Gastroesophageal sphincter (tissue), 3 donors: ENCODE data around the gene NLRC3.

ENCODE experiments used
- POLR2A ChIP-seq, 2 donors: fragments of 450-650 bp; IDR thresholded peaks; one replicate each; pipeline ENCODE4 v1.6.1; 2017; ENCODE audit warnings: antibody characterized with exemption in 2 of 2, mild to moderate bottlenecking in 2 of 2, moderate library complexity in 1 of 2
- POLR2AphosphoS5 ChIP-seq: sonication (generic); formaldehyde crosslinking; IDR thresholded peaks from one replicate; pipeline ENCODE4 v1.6.1; 2017; ENCODE audit warnings: antibody characterized with exemption
- TF ChIP-seq, protein P1 (sequence below), 4 experiments: fragments of 200-600 bp in 2 of 4; fragments of 450-650 bp in 2 of 4; sonication (generic) in 1 of 4; IDR thresholded peaks; one replicate each; pipeline ENCODE4 v1.5.1; 2017 to 2019; ENCODE audit warnings: antibody characterized with exemption in 4 of 4, mild to moderate bottlenecking in 2 of 4, moderate library complexity in 2 of 4

GRCh38 chr16:3566990-3567389, 10.2 kb downstream of the NLRC3 start:
- TF ChIP-seq POLR2AphosphoS5 (no peak), POLR2A (IDR thresholded peaks at IDR 0.05) (no peak)
- TF ChIP-seq, protein P1, sequence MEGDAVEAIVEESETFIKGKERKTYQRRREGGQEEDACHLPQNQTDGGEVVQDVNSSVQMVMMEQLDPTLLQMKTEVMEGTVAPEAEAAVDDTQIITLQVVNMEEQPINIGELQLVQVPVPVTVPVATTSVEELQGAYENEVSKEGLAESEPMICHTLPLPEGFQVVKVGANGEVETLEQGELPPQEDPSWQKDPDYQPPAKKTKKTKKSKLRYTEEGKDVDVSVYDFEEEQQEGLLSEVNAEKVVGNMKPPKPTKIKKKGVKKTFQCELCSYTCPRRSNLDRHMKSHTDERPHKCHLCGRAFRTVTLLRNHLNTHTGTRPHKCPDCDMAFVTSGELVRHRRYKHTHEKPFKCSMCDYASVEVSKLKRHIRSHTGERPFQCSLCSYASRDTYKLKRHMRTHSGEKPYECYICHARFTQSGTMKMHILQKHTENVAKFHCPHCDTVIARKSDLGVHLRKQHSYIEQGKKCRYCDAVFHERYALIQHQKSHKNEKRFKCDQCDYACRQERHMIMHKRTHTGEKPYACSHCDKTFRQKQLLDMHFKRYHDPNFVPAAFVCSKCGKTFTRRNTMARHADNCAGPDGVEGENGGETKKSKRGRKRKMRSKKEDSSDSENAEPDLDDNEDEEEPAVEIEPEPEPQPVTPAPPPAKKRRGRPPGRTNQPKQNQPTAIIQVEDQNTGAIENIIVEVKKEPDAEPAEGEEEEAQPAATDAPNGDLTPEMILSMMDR (IDR thresholded peaks at IDR 0.05), result no peak
